Tibial nerve (tissue), 4 donors: Measurements from ENCODE around the gene SUCLG2. TPM values are rescaled to one million over a fixed set of nuclear protein-coding genes. Genes with fewer than 3 reads are reported as not detected.

Experiments used
- DNase-seq, 2 donors: peaks; one replicate each; pipeline ENCODE4 v3.0.0-alpha.2; 2019; ENCODE audit warnings: low spot score in 2 of 2
- H3K27ac ChIP-seq, 4 donors: fragments of 200-600 bp; sonication (generic) in 3 of 4; one replicate each; pipeline ENCODE4 v1.5.1; 2017 to 2019; ENCODE audit warnings: mild to moderate bottlenecking in 1 of 4
- H3K27me3 ChIP-seq, 2 donors: fragments of 200-600 bp; sonication (generic) in 1 of 2; one replicate each; pipeline versions ENCODE4 v1.5.1 to v1.6.0; 2017 to 2019
- H3K36me3 ChIP-seq, 3 donors: fragments of 200-600 bp; sonication (generic); one replicate each; pipeline ENCODE4 v1.5.1; 2018 to 2019
- H3K4me1 ChIP-seq, 4 donors: fragments of 200-600 bp; sonication (generic) in 3 of 4; one replicate each; pipeline ENCODE4 v1.5.1; 2017 to 2019
- H3K4me3 ChIP-seq, 4 donors: fragments of 200-600 bp; sonication (generic) in 3 of 4; one replicate each; pipeline ENCODE4 v1.5.1; 2017 to 2019; ENCODE audit warnings: mild to moderate bottlenecking in 1 of 4, moderate library complexity in 1 of 4
- H3K9me3 ChIP-seq, 4 donors: fragments of 200-600 bp; sonication (generic) in 3 of 4; one replicate each; pipeline ENCODE4 v1.5.1; 2017 to 2019
- CTCF ChIP-seq, 5 experiments: fragments of 200-600 bp in 3 of 5; fragments of 450-650 bp in 2 of 5; sonication (generic) in 3 of 5; IDR thresholded peaks; one replicate each; pipeline ENCODE4 v1.5.1; 2016 to 2019; ENCODE audit warnings: antibody characterized with exemption in 5 of 5, mild to moderate bottlenecking in 3 of 5, moderate library complexity in 2 of 5
- EP300 ChIP-seq, 2 donors: sonication (generic); formaldehyde crosslinking; IDR thresholded peaks; one replicate each; pipeline ENCODE4 v1.6.1; 2017; ENCODE audit warnings: antibody characterized with exemption in 2 of 2, mild to moderate bottlenecking in 1 of 2
- POLR2A ChIP-seq, 2 donors: fragments of 450-650 bp; IDR thresholded peaks; one replicate each; pipeline ENCODE4 v1.6.1; 2017; ENCODE audit warnings: antibody characterized with exemption in 2 of 2, mild to moderate bottlenecking in 2 of 2, moderate library complexity in 2 of 2
- WGBS, 2 donors: methylation state at CpG; one replicate each; pipeline ENCODE4 v1.1.5; 2018; 5-methylcytosine and 5-hydroxymethylcytosine counted together
- total RNA-seq, 4 donors: library from RNA; depleted of rRNA; stranded (reverse); fragments of >200 nt; gene quantifications; one replicate each; pipeline ENCODE4 v1.1.0, GENCODE V29; 2016

Gene SUCLG2
- total RNA-seq, 4 donors from 2014 or later, result 28.0 to 52.8 (median 42.7) TPM

GRCh38 chr3:67534594-67534993, 119.8 kb downstream of the SUCLG2 start:
- Histone ChIP-seq H3K4me3 (no peak overlapping the region), H3K9me3 (peaks cover 0 to 8% (median 0%) of the 10 kb centered on the region in 4 donors), H3K27ac (no peak overlapping the region), H3K36me3 (no peaks in the 10 kb centered on the region), H3K4me1 (peaks cover 0 to 3% (median 0%) of the 10 kb centered on the region in 4 donors), H3K27me3 (no peaks in the 10 kb centered on the region)
- no peak for TF ChIP-seq POLR2A (IDR thresholded peaks at IDR 0.05)
- TF ChIP-seq CTCF (IDR thresholded peaks at IDR 0.05), result no peak
- TF ChIP-seq EP300 (IDR thresholded peaks at IDR 0.05), result no peak
- DNase-seq, result no peak

GRCh38 chr3:67531181-67532101, 123.0 kb downstream of the SUCLG2 start:
- H3K27ac ChIP-seq, result no peak overlapping the region
- H3K4me3 ChIP-seq, result no peak overlapping the region
- H3K9me3 ChIP-seq, result no peaks in the 10 kb centered on the region
- 55 to 60% methylated on average over 6 of the region's 6 CpGs for WGBS, 2 donors
- peaks cover 0 to 3% (median 0%) of the 10 kb centered on the region in 4 donors for H3K4me1 ChIP-seq
- no peaks in the 10 kb centered on the region for H3K27me3 ChIP-seq
- no peak for DNase-seq
- H3K36me3 ChIP-seq, result peaks cover 0 to 26% (median 0%) of the 10 kb centered on the region in 3 donors
- TF ChIP-seq POLR2A (IDR thresholded peaks at IDR 0.05) (no peak), CTCF (IDR thresholded peaks at IDR 0.05) (no peak), EP300 (IDR thresholded peaks at IDR 0.05) (no peak)

- no peak for DNase-seq
- peaks cover 0 to 35% (median 0%) of the 10 kb centered on the region in 3 donors for H3K36me3 ChIP-seq
- no peaks in the 10 kb centered on the region for H3K9me3 ChIP-seq
- 92 to 97% methylated on average over 1 of the region's 1 CpG for WGBS, 2 donors
- no peaks in the 10 kb centered on the region for H3K27me3 ChIP-seq
- no peak overlapping the region for H3K4me3 ChIP-seq
- no peak overlapping the region for H3K27ac ChIP-seq
- peaks cover 0 to 3% (median 0%) of the 10 kb centered on the region in 4 donors for H3K4me1 ChIP-seq
- TF ChIP-seq CTCF (IDR thresholded peaks at IDR 0.05) (no peak), EP300 (IDR thresholded peaks at IDR 0.05) (no peak), POLR2A (IDR thresholded peaks at IDR 0.05) (no peak)
Measured at GRCh38 chr3:67529915-67530314, 124.5 kb downstream of the SUCLG2 start.

GRCh38 chr3:67529337-67529736, 125.1 kb downstream of the SUCLG2 start:
- H3K9me3 ChIP-seq, result no peaks in the 10 kb centered on the region
- TF ChIP-seq CTCF (IDR thresholded peaks at IDR 0.05), result no peak
- TF ChIP-seq POLR2A (IDR thresholded peaks at IDR 0.05), result no peak
- TF ChIP-seq EP300 (IDR thresholded peaks at IDR 0.05), result no peak
- peaks cover 0 to 35% (median 0%) of the 10 kb centered on the region in 3 donors for H3K36me3 ChIP-seq
- peaks cover 0 to 3% (median 0%) of the 10 kb centered on the region in 4 donors for H3K4me1 ChIP-seq
- DNase-seq, result no peak
- H3K27ac ChIP-seq, result no peak overlapping the region
- H3K4me3 ChIP-seq, result no peak overlapping the region
- WGBS, 2 donors, result 73 to 82% methylated on average over 1 of the region's 1 CpG
- no peaks in the 10 kb centered on the region for H3K27me3 ChIP-seq

- H3K36me3 ChIP-seq, result peaks cover 0 to 35% (median 0%) of the 10 kb centered on the region in 3 donors
- DNase-seq, result no peak
- no peak overlapping the region for H3K27ac ChIP-seq
- TF ChIP-seq CTCF (IDR thresholded peaks at IDR 0.05) (no peak), EP300 (IDR thresholded peaks at IDR 0.05) (no peak), POLR2A (IDR thresholded peaks at IDR 0.05) (no peak)
- no peaks in the 10 kb centered on the region for H3K9me3 ChIP-seq
- H3K4me1 ChIP-seq, result no peaks in the 10 kb centered on the region
- no peak overlapping the region for H3K4me3 ChIP-seq
- no peaks in the 10 kb centered on the region for H3K27me3 ChIP-seq
- 83 to 93% methylated on average over 2 of the region's 2 CpGs for WGBS, 2 donors
Measured at GRCh38 chr3:67526246-67526645, 128.2 kb downstream of the SUCLG2 start.
